ENCODE results near the gene C7.

DNA sequence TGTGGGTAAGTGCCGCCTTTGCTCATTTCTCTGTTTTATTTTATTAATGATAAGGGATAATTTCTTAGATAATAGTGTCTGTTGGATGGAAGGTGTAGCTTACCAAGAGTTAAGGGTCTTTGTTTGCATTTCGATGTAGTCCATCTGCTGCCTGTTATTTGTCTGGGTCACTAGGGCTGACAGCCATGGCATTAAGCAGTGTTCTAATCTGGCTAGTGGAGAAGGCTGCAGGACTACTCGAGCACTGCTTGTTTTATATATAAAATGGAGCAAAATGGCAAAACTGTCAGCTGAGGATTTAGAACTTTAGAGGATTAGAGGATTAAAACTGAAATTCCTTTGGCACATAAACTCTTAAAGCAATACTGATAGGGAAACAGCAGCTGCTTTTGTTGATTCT, 67.5 kb downstream of the C7 start:
- TF ChIP-seq CTCF (IDR thresholded peaks at IDR 0.05) (no peak), POLR2A (IDR thresholded peaks at IDR 0.05) (no peak)

Measured in adrenal gland (tissue), 5 donors.